GM21360 (cell line): ENCODE data around the gene CAD.

Experiments used
- ATAC-seq: cut with Tn5 transposase; IDR thresholded peaks from one replicate; pipeline ENCODE4 v1.9.1; 2021; ENCODE audit warnings: mild to moderate bottlenecking, moderate library complexity; ENCODE audit not compliant: unreplicated experiment

Gene CAD

GRCh38 chr2:27275211-27276150 is 58.3 kb downstream of the CAD start, which contains the start of gene DNAJC5G:
Gene DNAJC5G (plus strand): TSS chr2:27275433. CDS start chr2:27276729, 1,296 bp downstream.
- no peak for ATAC-seq

- ATAC-seq = no peak
Measured at GRCh38 chr2:27278010-27278409, 60.8 kb downstream of the CAD start.

- ATAC-seq = no peak
Measured at GRCh38 chr2:27280826-27281225, 63.7 kb downstream of the CAD start.

GRCh38 chr2:27281442-27281841 is 64.3 kb downstream of the CAD start:
- ATAC-seq = no peak

- no peak for ATAC-seq
Measured at GRCh38 chr2:27281855-27282559, 64.8 kb downstream of the CAD start, which contains the start of gene TRIM54. Gene TRIM54 (plus strand): TSS chr2:27282429. CDS start chr2:27282732, 303 bp downstream.

GRCh38 chr2:27282892-27283291 is 65.7 kb downstream of the CAD start:
- ATAC-seq = no peak

- no peak for ATAC-seq
Measured at GRCh38 chr2:27284996-27285395, 67.8 kb downstream of the CAD start.

- ATAC-seq = no peak
Measured at GRCh38 chr2:27285481-27285880, 68.3 kb downstream of the CAD start.

GRCh38 chr2:27288610-27289009 is 71.4 kb downstream of the CAD start:
- no peak for ATAC-seq

GRCh38 chr2:27290549-27290948 is 73.4 kb downstream of the CAD start:
- ATAC-seq = no peak

- no peak for ATAC-seq
Measured at GRCh38 chr2:27291865-27292264, 74.7 kb downstream of the CAD start.
